ENCODE results near the gene RASSF3.

Gene RASSF3

GRCh38 chr12:64569923-64570691 lies 40.2 kb upstream of the RASSF3 start:
- DNase-seq (ENCODE audit: low read depth): no peak
- H3K4me3 ChIP-seq (ENCODE audit: low read depth, low read length): no peak overlapping the region
- TF ChIP-seq CTCF (IDR thresholded peaks at IDR 0.05; ENCODE audit: low read depth, low read length, missing control alignments): no peak
- in situ Hi-C loops (cut with HindIII; ENCODE audit: low sequenced_read_pairs): no loop called here

- in situ Hi-C loops (cut with HindIII; ENCODE audit: low sequenced_read_pairs): no loop called here
- H3K4me3 ChIP-seq (ENCODE audit: low read depth, low read length): no peak overlapping the region
- TF ChIP-seq CTCF (IDR thresholded peaks at IDR 0.05; ENCODE audit: low read depth, low read length, missing control alignments): no peak
- no peak for DNase-seq (ENCODE audit: low read depth)
Measured at GRCh38 chr12:64571411-64571810, 38.9 kb upstream of the RASSF3 start.

GRCh38 chr12:64572241-64572640 lies 38.1 kb upstream of the RASSF3 start:
- no peak overlapping the region for H3K4me3 ChIP-seq (ENCODE audit: low read depth, low read length)
- no peak for TF ChIP-seq CTCF (IDR thresholded peaks at IDR 0.05; ENCODE audit: low read depth, low read length, missing control alignments)
- no peak for DNase-seq (ENCODE audit: low read depth)
- in situ Hi-C loops (cut with HindIII; ENCODE audit: low sequenced_read_pairs): no loop called here

GRCh38 chr12:64574837-64575236 lies 35.5 kb upstream of the RASSF3 start:
- in situ Hi-C loops (cut with HindIII; ENCODE audit: low sequenced_read_pairs): no loop called here
- TF ChIP-seq CTCF (IDR thresholded peaks at IDR 0.05; ENCODE audit: low read depth, low read length, missing control alignments): no peak

GRCh38 chr12:64577046-64577445 lies 33.2 kb upstream of the RASSF3 start:
- in situ Hi-C loops (cut with HindIII; ENCODE audit: low sequenced_read_pairs): no loop called here
- H3K4me3 ChIP-seq (ENCODE audit: low read depth, low read length): no peak overlapping the region
- no peak for DNase-seq (ENCODE audit: low read depth)
- TF ChIP-seq CTCF (IDR thresholded peaks at IDR 0.05; ENCODE audit: low read depth, low read length, missing control alignments): no peak

More at GRCh38 chr12:64574837-64575236, 35.5 kb upstream of the RASSF3 start:
- no peak for DNase-seq (ENCODE audit: low read depth)
- H3K4me3 ChIP-seq (ENCODE audit: low read depth, low read length): no peak overlapping the region

- no peak for DNase-seq (ENCODE audit: low read depth)
- H3K4me3 ChIP-seq (ENCODE audit: low read depth, low read length): no peak overlapping the region
- no peak for TF ChIP-seq CTCF (IDR thresholded peaks at IDR 0.05; ENCODE audit: low read depth, low read length, missing control alignments)
- in situ Hi-C loops (cut with HindIII; ENCODE audit: low sequenced_read_pairs): no loop called here
Measured at GRCh38 chr12:64578566-64578965, 31.7 kb upstream of the RASSF3 start.
